ENCODE data around the gene TAGLN. TPM values are rescaled to one million over a fixed set of nuclear protein-coding genes. Genes with fewer than 3 reads are reported as not detected.
A peak's percentile ranks its signal among the peaks of the same experiment; 100 is the strongest.

The TAGLN gene
- total RNA-seq, 6 experiments from 2014 or later: 41.2 to 158 (median 112) TPM

- 61% methylated on average over 3 of the region's 4 CpGs for WGBS (ENCODE audit: insufficient coverage, low coverage, low lambda C conversion rate, missing lambda C conversion rate)
- TF ChIP-seq POLR2A (IDR thresholded peaks at IDR 0.05) (no peak), CTCF (IDR thresholded peaks at IDR 0.05) (no peak)
- ATAC-seq: no peak
Measured at GRCh38 chr11:117198613-117199012, 557 bp upstream of the TAGLN start.

GRCh38 chr11:117199916-117200812 is 994 bp downstream of the TAGLN start:
- TF ChIP-seq CTCF (IDR thresholded peaks at IDR 0.05) (no peak), POLR2A (IDR thresholded peaks at IDR 0.05) (no peak)
- 56% methylated on average over 8 of the region's 13 CpGs for WGBS (ENCODE audit: insufficient coverage, low coverage, low lambda C conversion rate, missing lambda C conversion rate)
- peak overlapping the region; percentile 22 to 40 (median 31) for H3K4me3 ChIP-seq

More at GRCh38 chr11:117198613-117199012, 557 bp upstream of the TAGLN start:
- intact Hi-C loops (cut with DNase I): no loop called here
- no peaks in the 10 kb centered on the region for H3K27me3 ChIP-seq
- no peaks in the 10 kb centered on the region for H3K4me1 ChIP-seq
- no peak for DNase-seq
- peaks cover 0 to 18% (median 3%) of the 10 kb centered on the region in 4 donors for H3K36me3 ChIP-seq
- no peak overlapping the region for H3K4me3 ChIP-seq
- H3K27ac ChIP-seq: peak overlapping the region; percentile 43 to 51 (median 48)
- no peaks in the 10 kb centered on the region for H3K9me3 ChIP-seq

GRCh38 chr11:117200813-117201657 is 1.9 kb downstream of the TAGLN start:
- WGBS (ENCODE audit: insufficient coverage, low coverage, low lambda C conversion rate, missing lambda C conversion rate): 65% methylated on average over 7 of the region's 12 CpGs
- Histone ChIP-seq H3K4me3 (peak overlapping the region; percentile 22 to 40 (median 31)), H3K9me3 (no peaks in the 10 kb centered on the region), H3K4me1 (no peaks in the 10 kb centered on the region), H3K36me3 (peaks cover 0 to 10% (median 1%) of the 10 kb centered on the region in 4 donors), H3K27ac (peak overlapping the region in 2 of 3 donors; percentile 6 to 56), H3K27me3 (no peaks in the 10 kb centered on the region)
- intact Hi-C loops (cut with DNase I): no loop called here
- no peak for TF ChIP-seq POLR2A (IDR thresholded peaks at IDR 0.05)
- no peak for TF ChIP-seq CTCF (IDR thresholded peaks at IDR 0.05)
- DNase-seq: peak in 1 of 3 donors; percentile 30
- no peak for ATAC-seq

More at GRCh38 chr11:117199916-117200812, 994 bp downstream of the TAGLN start:
- H3K27me3 ChIP-seq: no peaks in the 10 kb centered on the region
- DNase-seq: peak in 1 of 3 donors; percentile 47
- peaks cover 0 to 18% (median 2%) of the 10 kb centered on the region in 4 donors for H3K36me3 ChIP-seq
- no peaks in the 10 kb centered on the region for H3K9me3 ChIP-seq
- peak overlapping the region; percentile 56 to 69 (median 59) for H3K27ac ChIP-seq
- intact Hi-C loops (cut with DNase I): no loop called here
- ATAC-seq: no peak
- no peaks in the 10 kb centered on the region for H3K4me1 ChIP-seq

GRCh38 chr11:117201658-117202305 is 2.6 kb downstream of the TAGLN start:
- intact Hi-C loops (cut with DNase I): no loop called here
- Histone ChIP-seq H3K27me3 (no peaks in the 10 kb centered on the region), H3K9me3 (no peaks in the 10 kb centered on the region), H3K27ac (peak overlapping the region in 2 of 3 donors; percentile 6 to 29), H3K4me3 (peak overlapping the region; percentile 22 to 40 (median 31)), H3K36me3 (peaks cover 0 to 9% (median 1%) of the 10 kb centered on the region in 4 donors), H3K4me1 (no peaks in the 10 kb centered on the region)
- WGBS (ENCODE audit: insufficient coverage, low coverage, low lambda C conversion rate, missing lambda C conversion rate): no CpG with 5 or more reads among the region's 14 CpGs
- ATAC-seq: no peak
- DNase-seq: peak in 2 of 3 donors; percentile 44 to 51
- TF ChIP-seq POLR2A (IDR thresholded peaks at IDR 0.05) (no peak), CTCF (IDR thresholded peaks at IDR 0.05) (no peak)

Measured in right lobe of liver (tissue), 6 donors.